Chondrocyte (in vitro differentiated cells): ENCODE measurements around the gene VAV2. TPM values are rescaled to one million over a fixed set of nuclear protein-coding genes. Genes with fewer than 3 reads are reported as not detected.

Experiments
- DNase-seq: peaks from one replicate; pipeline ENCODE4 v3.0.0; 2021; ENCODE audit warnings: mixed read lengths, low spot score
- H3K27ac Mint-ChIP-seq: one replicate; pipeline ENCODE4 v1.8.0; 2021; ENCODE audit warnings: mild to moderate bottlenecking, moderate library complexity, mixed read lengths; ENCODE audit not compliant: unreplicated experiment
- H3K27me3 Mint-ChIP-seq: 2 replicates; pipeline ENCODE4 v1.8.0; 2021; ENCODE audit warnings: low read depth, mixed read lengths
- H3K36me3 Mint-ChIP-seq: 2 replicates; pipeline ENCODE4 v1.8.0; 2021; ENCODE audit warnings: low read depth, mixed read lengths
- H3K4me1 Mint-ChIP-seq: 2 replicates; pipeline ENCODE4 v1.8.0; 2021; ENCODE audit warnings: low read depth, mild to moderate bottlenecking, mixed read lengths
- H3K4me3 Mint-ChIP-seq: one replicate; pipeline ENCODE4 v1.8.0; 2021; ENCODE audit warnings: mild to moderate bottlenecking, moderate library complexity, mixed read lengths; ENCODE audit not compliant: unreplicated experiment
- H3K9me3 Mint-ChIP-seq: 2 replicates; pipeline ENCODE4 v1.8.0; 2021; ENCODE audit warnings: low read depth, mixed read lengths
- CTCF ChIP-seq: fragments of 200-600 bp; sonication (generic); IDR thresholded peaks from 2 replicates; pipeline ENCODE4 v1.5.0; 2021; ENCODE audit warnings: antibody characterized with exemption, mild to moderate bottlenecking, moderate library complexity
- total RNA-seq: library from RNA; stranded (reverse); gene quantifications from 3 replicates; pipeline ENCODE4 v1.2.1, GENCODE V29; 2021

Gene VAV2
- total RNA-seq, 1 donor from 2014 or later = 17.7 TPM

DNA sequence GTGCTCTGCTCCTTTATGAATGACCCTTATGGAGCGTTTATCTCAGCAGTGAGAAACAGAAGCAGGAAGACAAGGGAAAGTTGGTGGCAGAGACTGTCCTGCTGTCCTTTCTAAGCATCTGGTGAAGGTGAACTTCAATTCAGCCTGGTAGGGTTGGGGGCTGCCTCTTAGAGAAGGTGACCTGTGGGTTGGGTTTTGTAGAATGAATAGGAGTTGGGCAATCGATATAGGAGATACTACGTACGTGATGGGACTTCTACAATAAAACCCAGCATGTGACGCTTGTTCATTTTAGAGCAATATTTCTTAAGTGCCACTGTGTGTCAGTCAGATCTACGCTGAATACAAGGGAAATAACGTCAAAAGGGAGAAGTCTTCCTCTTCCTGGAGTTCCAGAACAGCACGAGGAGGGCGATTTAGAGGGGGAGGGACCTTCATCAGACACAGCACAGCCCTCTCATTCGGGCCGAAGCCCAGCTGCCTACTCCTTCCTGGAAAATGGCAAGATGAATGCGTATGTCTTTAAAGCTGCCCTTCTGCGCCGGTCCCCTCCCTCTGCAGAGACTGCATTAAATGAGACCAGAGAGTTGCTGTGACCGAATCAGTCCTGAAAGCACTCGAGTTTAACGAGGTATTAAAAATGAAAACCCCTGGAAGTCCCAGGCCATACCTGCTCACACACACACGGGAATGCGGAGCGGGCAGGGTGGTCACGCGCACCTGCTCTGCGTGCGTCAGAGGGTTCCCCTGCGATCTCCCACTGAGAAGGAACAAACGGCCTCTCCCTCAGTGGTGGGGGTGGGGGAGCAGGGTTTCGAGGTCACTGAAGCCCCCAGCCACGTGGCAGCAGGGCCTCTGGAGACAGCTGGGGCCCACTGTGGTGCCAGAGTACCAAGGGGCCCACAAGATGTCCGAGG is 168.7 kb downstream of the VAV2 start:
- Mint-ChIP-seq H3K27me3 (no peaks in the 10 kb centered on the region), H3K4me3 (no peak overlapping the region), H3K27ac (no peak overlapping the region), H3K36me3 (peaks cover 2% of the 10 kb centered on the region), H3K4me1 (peaks cover 11% of the 10 kb centered on the region), H3K9me3 (no peaks in the 10 kb centered on the region)
- no peak for TF ChIP-seq CTCF
- DNase-seq = no peak

DNA sequence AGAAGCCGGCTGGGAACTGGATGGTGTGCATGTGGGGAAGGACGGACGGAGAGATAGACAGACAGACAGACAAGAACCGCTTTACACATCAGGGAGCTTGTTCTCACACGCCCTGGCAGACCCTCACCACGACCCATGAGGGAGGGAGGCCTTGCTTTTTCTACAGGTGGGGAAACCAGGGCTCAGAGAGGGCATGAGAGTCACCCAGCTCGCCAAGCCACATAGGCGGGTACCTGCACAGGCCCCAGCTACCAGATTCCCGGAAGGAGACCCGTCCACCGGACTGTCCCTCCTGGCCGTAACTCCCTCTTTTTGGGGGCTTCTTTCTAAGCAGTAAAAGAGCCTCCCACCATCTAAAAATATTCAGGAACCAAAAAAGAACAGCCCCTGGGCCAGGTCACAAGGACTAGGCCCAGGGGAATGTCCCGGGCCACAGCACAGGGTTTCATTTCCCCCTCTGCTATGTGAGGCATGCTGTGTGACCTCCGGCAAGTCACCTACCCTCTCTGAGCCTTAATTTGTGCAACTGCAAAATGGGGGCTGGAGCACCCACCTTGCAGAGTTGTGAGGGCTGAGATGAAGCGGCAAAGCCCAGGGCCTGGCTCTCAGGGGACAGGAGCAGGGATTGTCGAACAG is 169.6 kb downstream of the VAV2 start:
- Mint-ChIP-seq H3K4me1 (peaks cover 11% of the 10 kb centered on the region), H3K27me3 (no peaks in the 10 kb centered on the region), H3K9me3 (no peaks in the 10 kb centered on the region), H3K36me3 (peaks cover 6% of the 10 kb centered on the region), H3K4me3 (no peak overlapping the region), H3K27ac (no peak overlapping the region)
- no peak for DNase-seq
- TF ChIP-seq CTCF = no peak

- H3K27me3 Mint-ChIP-seq = no peaks in the 10 kb centered on the region
- H3K36me3 Mint-ChIP-seq = peaks cover 7% of the 10 kb centered on the region
- TF ChIP-seq CTCF = no peak
- no peak overlapping the region for H3K4me3 Mint-ChIP-seq
- no peaks in the 10 kb centered on the region for H3K9me3 Mint-ChIP-seq
- DNase-seq = no peak
- peaks cover 11% of the 10 kb centered on the region for H3K4me1 Mint-ChIP-seq
- H3K27ac Mint-ChIP-seq = peak overlapping the region; percentile 59
Measured at GRCh38 chr9:133821601-133822429, 170.3 kb downstream of the VAV2 start.

DNA sequence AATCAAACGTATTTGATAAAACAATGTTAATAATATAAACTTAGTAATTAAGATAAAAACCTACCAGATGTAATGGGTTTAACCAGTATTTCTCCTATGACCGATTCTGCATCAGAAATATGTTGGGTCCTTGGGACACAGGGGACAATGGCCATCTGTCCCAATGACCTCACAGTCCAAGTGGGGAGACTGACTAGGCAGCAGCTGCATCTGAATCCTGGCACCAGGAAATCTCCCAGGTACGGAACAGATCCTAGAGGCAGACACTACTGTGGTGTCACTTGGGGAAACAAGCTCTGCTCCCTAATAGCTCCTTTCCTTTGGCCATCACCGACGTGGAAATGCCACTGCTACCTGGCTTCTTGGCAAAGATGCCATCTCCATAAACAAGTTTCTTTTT is 172.2 kb downstream of the VAV2 start:
- TF ChIP-seq CTCF = no peak
- DNase-seq = no peak
- Mint-ChIP-seq H3K36me3 (peaks cover 7% of the 10 kb centered on the region), H3K27me3 (no peaks in the 10 kb centered on the region), H3K27ac (no peak overlapping the region), H3K4me1 (peaks cover 11% of the 10 kb centered on the region), H3K9me3 (no peaks in the 10 kb centered on the region), H3K4me3 (no peak overlapping the region)

DNA sequence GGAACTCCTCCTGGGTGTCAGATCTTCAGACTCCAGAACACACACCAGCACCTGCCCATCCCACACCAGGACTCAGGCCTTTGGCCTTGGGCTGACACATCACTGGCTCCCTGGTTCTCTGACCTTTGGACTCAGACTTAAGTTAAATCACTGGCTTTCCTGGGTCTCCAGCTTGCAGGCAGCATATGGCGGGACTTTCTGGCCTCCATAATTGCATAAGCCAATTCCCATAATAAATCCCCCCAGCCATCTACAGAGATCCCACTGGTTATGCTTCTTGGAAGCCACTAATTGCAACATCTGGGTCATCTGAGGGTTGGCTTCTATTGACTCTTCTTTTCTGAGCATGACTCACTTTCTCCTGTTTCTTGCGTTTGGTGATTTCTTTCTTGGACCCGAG is 173.7 kb downstream of the VAV2 start:
- Mint-ChIP-seq H3K9me3 (no peaks in the 10 kb centered on the region), H3K4me1 (peaks cover 11% of the 10 kb centered on the region), H3K36me3 (peaks cover 7% of the 10 kb centered on the region), H3K27ac (no peak overlapping the region), H3K27me3 (no peaks in the 10 kb centered on the region), H3K4me3 (no peak overlapping the region)
- no peak for TF ChIP-seq CTCF
- DNase-seq = no peak
